Measurements from ENCODE around the gene GHSR. TPM values are rescaled to one million over a fixed set of nuclear protein-coding genes. Genes with fewer than 3 reads are reported as not detected.
A peak's percentile ranks its signal among the peaks of the same experiment; 100 is the strongest.

GHSR gene
- total RNA-seq, 1 experiment from 2014 or later: not detected

GRCh38 chr3:172471903-172472302, 23.6 kb upstream of the GHSR start:
- Mint-ChIP-seq H3K4me3 (ENCODE audit: unreplicated experiment) (no peak overlapping the region), H3K4me1 (ENCODE audit: low read depth, unreplicated experiment) (peaks cover 6% of the 10 kb centered on the region), H3K9me3 (ENCODE audit: unreplicated experiment) (peaks cover 10% of the 10 kb centered on the region), H3K27ac (ENCODE audit: unreplicated experiment) (no peak overlapping the region), H3K27me3 (ENCODE audit: insufficient read depth, unreplicated experiment) (no peaks in the 10 kb centered on the region), H3K36me3 (ENCODE audit: insufficient read depth, unreplicated experiment) (peaks cover 7% of the 10 kb centered on the region)
- intact Hi-C loops (cut with micrococcal nuclease; ENCODE audit: unreplicated experiment): no loop called here
- POLR2A ChIA-PET: no interaction called here
- DNase-seq: no peak
- TF ChIP-seq, protein P1, sequence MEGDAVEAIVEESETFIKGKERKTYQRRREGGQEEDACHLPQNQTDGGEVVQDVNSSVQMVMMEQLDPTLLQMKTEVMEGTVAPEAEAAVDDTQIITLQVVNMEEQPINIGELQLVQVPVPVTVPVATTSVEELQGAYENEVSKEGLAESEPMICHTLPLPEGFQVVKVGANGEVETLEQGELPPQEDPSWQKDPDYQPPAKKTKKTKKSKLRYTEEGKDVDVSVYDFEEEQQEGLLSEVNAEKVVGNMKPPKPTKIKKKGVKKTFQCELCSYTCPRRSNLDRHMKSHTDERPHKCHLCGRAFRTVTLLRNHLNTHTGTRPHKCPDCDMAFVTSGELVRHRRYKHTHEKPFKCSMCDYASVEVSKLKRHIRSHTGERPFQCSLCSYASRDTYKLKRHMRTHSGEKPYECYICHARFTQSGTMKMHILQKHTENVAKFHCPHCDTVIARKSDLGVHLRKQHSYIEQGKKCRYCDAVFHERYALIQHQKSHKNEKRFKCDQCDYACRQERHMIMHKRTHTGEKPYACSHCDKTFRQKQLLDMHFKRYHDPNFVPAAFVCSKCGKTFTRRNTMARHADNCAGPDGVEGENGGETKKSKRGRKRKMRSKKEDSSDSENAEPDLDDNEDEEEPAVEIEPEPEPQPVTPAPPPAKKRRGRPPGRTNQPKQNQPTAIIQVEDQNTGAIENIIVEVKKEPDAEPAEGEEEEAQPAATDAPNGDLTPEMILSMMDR (IDR thresholded peaks at IDR 0.05; ENCODE audit: insufficient read depth in 1 of 2, low read depth in 1 of 2, low read length in 1 of 2, severe bottlenecking in 1 of 2, unreplicated experiment in 1 of 2): no peak
- CTCF ChIA-PET: no interaction called here
- Histone ChIP-seq H3K4me1 (peaks cover 7% of the 10 kb centered on the region), H3K9me3 (no peaks in the 10 kb centered on the region), H3K4me3 (ENCODE audit: low read depth, low read length) (no peak overlapping the region), H3K36me3 (ENCODE audit: control insufficient read depth, insufficient read depth, low read length) (no peaks in the 10 kb centered on the region), H3K27me3 (replicated peaks; ENCODE audit: control insufficient read depth, insufficient read depth, low read length) (no peaks in the 10 kb centered on the region)
- BruUV-seq (replicated peaks): no TSS peak

GRCh38 chr3:172470588-172470987, 22.3 kb upstream of the GHSR start:
- no TSS peak for BruUV-seq (replicated peaks)
- no peak for DNase-seq
- no peaks in the 10 kb centered on the region for H3K27me3 Mint-ChIP-seq (ENCODE audit: insufficient read depth, unreplicated experiment)
- peaks cover 7% of the 10 kb centered on the region for H3K36me3 Mint-ChIP-seq (ENCODE audit: insufficient read depth, unreplicated experiment)
- POLR2A ChIA-PET: no interaction called here
- intact Hi-C loops (cut with micrococcal nuclease; ENCODE audit: unreplicated experiment): no loop called here
- no peaks in the 10 kb centered on the region for H3K9me3 ChIP-seq
- H3K4me1 ChIP-seq: peaks cover 10% of the 10 kb centered on the region
- CTCF ChIA-PET: interaction anchor here (1.3 kb wide), 1 partner anchor 12 kb away, joined by 3 read pairs; no protein-coding TSS in a partner anchor
- no peak overlapping the region for H3K4me3 ChIP-seq (ENCODE audit: low read depth, low read length)
- H3K4me1 Mint-ChIP-seq (ENCODE audit: low read depth, unreplicated experiment): peaks cover 11% of the 10 kb centered on the region
- peaks cover 10% of the 10 kb centered on the region for H3K9me3 Mint-ChIP-seq (ENCODE audit: unreplicated experiment)
- H3K27me3 ChIP-seq (replicated peaks; ENCODE audit: control insufficient read depth, insufficient read depth, low read length): no peaks in the 10 kb centered on the region
- H3K4me3 Mint-ChIP-seq (ENCODE audit: unreplicated experiment): no peak overlapping the region
- TF ChIP-seq, protein P1 (IDR thresholded peaks at IDR 0.05; ENCODE audit: insufficient read depth in 1 of 2, low read depth in 1 of 2, low read length in 1 of 2, severe bottlenecking in 1 of 2, unreplicated experiment in 1 of 2): no peak
- no peak overlapping the region for H3K27ac Mint-ChIP-seq (ENCODE audit: unreplicated experiment)
- H3K36me3 ChIP-seq (ENCODE audit: control insufficient read depth, insufficient read depth, low read length): no peaks in the 10 kb centered on the region

GRCh38 chr3:172467170-172467824, 19.0 kb upstream of the GHSR start:
- peaks cover 17% of the 10 kb centered on the region for H3K9me3 Mint-ChIP-seq (ENCODE audit: unreplicated experiment)
- Histone ChIP-seq H3K4me3 (ENCODE audit: low read depth, low read length) (no peak overlapping the region), H3K36me3 (ENCODE audit: control insufficient read depth, insufficient read depth, low read length) (no peaks in the 10 kb centered on the region), H3K4me1 (peaks cover 17% of the 10 kb centered on the region), H3K9me3 (no peaks in the 10 kb centered on the region), H3K27me3 (replicated peaks; ENCODE audit: control insufficient read depth, insufficient read depth, low read length) (no peaks in the 10 kb centered on the region)
- CTCF ChIA-PET: no interaction called here
- no TSS peak for BruUV-seq (replicated peaks)
- POLR2A ChIA-PET: no interaction called here
- no peaks in the 10 kb centered on the region for H3K27me3 Mint-ChIP-seq (ENCODE audit: insufficient read depth, unreplicated experiment)
- intact Hi-C loops (cut with micrococcal nuclease; ENCODE audit: unreplicated experiment): no loop called here
- no peak for DNase-seq
- TF ChIP-seq, protein P1 (IDR thresholded peaks at IDR 0.05; ENCODE audit: insufficient read depth in 1 of 2, low read depth in 1 of 2, low read length in 1 of 2, severe bottlenecking in 1 of 2, unreplicated experiment in 1 of 2): no peak
- peaks cover 16% of the 10 kb centered on the region for H3K4me1 Mint-ChIP-seq (ENCODE audit: low read depth, unreplicated experiment)
- H3K27ac Mint-ChIP-seq (ENCODE audit: unreplicated experiment): peak overlapping the region; percentile 29
- peaks cover 7% of the 10 kb centered on the region for H3K36me3 Mint-ChIP-seq (ENCODE audit: insufficient read depth, unreplicated experiment)
- no peak overlapping the region for H3K4me3 Mint-ChIP-seq (ENCODE audit: unreplicated experiment)
